Fibroblast of mammary gland (primary cell): ENCODE measurements around the gene MYH9.
A peak's percentile ranks its signal among the peaks of the same experiment; 100 is the strongest.

Experiments
- DNase-seq: peaks from one replicate; pipeline ENCODE4 v3.0.0-alpha.2; 2010; ENCODE audit warnings: low read depth
- H3K4me3 ChIP-seq: 2 replicates; pipeline ENCODE4 v1.5.1; 2011; ENCODE audit warnings: low read depth, mild to moderate bottlenecking, low read length, moderate library complexity; ENCODE audit not compliant: control insufficient read depth
- TF ChIP-seq, protein P1 (sequence below): conservative IDR thresholded peaks from 2 replicates; pipeline ENCODE4 v1.5.1; 2011; ENCODE audit warnings: low read depth, low read length, inconsistent platforms; ENCODE audit not compliant: control insufficient read depth, insufficient read depth

MYH9 gene

DNA sequence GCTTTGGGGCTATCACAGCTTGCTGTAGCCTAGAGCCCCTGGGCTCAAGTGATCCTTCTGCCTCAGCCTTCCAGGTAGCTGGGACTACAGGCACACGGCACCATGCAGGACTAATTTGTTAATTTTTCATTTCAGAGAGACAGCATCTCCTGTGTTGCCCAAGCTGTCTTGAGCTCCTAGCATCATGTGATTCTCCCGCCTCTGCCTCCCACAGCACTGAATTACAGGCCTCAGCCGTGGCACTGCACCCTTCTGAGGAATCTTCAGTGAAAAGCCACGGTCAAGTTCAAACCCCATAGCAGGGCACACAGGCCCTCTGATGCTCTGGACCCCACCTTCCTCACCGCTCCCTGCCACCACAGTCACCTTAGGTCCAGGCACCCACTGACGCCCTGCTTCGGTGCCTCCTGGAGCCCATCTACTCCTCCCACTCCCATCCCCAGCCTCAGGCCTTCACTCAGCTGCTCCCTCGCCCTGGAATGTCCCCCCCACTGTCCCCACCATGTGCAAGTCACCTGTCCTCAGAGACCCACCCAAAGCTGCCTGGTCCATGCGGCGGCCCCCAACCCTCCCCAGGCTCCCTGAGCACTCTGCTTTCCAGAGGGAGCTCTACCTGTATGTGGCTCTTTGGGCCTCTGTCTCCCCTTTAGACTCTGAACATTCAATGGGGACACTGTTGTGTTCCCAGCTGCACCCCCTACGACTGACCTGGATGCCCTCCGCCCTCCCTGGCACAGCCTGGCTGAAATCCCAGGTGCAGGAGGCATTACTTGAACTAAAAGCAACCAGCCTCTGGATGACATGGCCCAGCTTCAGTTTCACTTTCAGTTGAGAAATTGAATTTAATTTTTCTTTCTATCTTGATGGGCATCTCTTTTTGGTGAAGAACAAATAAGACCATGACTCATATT lies 150.1 kb downstream of the MYH9 start:
- TF ChIP-seq, protein P1, sequence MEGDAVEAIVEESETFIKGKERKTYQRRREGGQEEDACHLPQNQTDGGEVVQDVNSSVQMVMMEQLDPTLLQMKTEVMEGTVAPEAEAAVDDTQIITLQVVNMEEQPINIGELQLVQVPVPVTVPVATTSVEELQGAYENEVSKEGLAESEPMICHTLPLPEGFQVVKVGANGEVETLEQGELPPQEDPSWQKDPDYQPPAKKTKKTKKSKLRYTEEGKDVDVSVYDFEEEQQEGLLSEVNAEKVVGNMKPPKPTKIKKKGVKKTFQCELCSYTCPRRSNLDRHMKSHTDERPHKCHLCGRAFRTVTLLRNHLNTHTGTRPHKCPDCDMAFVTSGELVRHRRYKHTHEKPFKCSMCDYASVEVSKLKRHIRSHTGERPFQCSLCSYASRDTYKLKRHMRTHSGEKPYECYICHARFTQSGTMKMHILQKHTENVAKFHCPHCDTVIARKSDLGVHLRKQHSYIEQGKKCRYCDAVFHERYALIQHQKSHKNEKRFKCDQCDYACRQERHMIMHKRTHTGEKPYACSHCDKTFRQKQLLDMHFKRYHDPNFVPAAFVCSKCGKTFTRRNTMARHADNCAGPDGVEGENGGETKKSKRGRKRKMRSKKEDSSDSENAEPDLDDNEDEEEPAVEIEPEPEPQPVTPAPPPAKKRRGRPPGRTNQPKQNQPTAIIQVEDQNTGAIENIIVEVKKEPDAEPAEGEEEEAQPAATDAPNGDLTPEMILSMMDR = no peak
- peak overlapping the region; percentile 83 for H3K4me3 ChIP-seq
- DNase-seq = peak; percentile 38

DNA sequence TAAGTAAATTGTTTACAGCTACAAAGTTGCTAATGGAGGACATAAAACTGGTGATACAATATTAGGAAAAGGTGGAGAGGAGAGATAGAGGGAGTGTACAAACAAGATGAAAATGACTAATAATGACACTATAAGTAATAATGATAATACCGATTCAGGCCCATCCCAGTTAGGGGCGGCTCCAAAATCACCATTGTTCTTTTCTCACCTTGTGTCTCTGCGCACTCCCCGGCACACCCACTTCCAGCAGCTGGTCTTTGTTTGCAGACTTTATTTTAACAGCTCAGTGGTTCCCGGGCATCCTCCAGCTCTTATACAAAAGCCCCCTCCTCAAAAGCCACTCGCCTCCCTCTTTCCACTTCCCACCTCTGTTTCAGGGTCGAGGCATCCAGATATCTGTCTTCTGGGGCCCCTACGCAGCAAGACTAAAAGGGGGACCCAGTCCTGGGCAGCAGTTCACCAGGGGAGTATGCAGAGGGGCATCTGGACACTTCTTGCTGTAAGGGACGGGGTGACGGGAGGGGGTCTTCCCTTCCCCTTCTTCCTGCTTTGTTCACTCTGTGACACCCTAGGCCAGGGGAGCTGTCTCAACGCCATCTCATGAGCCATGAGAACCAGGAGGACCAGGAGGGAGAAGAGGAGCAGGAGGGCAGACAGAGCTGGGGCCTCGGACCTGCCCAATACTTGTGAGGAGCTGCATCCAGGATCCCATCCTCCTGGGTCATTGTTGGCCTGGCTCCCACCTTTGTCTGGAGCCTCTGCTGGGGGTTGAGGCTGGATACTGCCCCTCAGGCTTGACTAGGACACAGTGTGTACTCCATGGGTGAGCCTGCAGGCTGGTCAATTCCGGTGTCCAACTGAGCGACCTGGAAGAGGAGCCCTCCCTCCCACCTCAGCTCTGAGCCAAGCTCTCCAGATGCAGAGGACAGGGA lies 151.1 kb downstream of the MYH9 start:
- no peak for DNase-seq
- peak overlapping the region; percentile 83 for H3K4me3 ChIP-seq

DNA sequence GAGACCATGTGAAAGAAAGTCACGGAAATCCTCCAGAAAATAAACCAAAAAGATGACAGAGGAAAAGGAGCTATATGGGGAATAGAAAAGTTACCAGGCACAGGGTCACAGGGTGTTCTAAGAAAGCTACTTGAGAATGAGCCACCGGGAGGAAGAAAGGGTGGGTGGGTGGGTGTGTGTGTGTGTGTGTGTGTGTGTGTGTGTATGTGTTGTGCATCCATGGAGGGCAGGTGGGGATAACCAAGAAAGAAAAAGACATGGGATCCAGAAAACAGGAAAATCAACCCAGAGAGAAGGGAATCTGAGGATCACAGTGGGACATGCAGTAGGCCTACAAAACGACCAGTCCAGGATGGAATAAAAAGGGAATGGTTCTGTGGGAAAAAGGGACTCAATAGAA lies 152.2 kb downstream of the MYH9 start:
- TF ChIP-seq, protein P1 = no peak
- DNase-seq = no peak
- no peak overlapping the region for H3K4me3 ChIP-seq

More for the DNA sequence above, 151.1 kb downstream of the MYH9 start:
- TF ChIP-seq, protein P1 = no peak

DNA sequence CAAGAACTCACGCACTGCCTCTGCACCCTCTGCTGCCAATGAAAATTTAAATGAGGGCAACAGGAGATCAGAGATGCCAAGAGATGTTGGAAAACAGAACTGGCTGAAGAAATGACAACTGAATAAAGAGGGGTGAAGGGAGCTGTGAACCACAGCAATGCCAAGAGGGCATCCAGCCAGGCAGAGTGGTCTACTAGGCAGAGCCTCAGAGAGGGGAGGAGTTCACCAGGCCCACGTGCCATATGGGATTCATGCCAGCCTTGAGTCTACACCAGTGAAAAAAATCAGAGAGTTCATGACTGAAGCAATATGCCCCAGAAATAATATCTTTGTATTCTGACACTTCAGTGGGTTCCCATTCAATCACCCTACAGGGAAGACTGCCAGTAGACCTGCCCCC lies 152.8 kb downstream of the MYH9 start:
- no peak overlapping the region for H3K4me3 ChIP-seq
- no peak for DNase-seq
- TF ChIP-seq, protein P1 = no peak

DNA sequence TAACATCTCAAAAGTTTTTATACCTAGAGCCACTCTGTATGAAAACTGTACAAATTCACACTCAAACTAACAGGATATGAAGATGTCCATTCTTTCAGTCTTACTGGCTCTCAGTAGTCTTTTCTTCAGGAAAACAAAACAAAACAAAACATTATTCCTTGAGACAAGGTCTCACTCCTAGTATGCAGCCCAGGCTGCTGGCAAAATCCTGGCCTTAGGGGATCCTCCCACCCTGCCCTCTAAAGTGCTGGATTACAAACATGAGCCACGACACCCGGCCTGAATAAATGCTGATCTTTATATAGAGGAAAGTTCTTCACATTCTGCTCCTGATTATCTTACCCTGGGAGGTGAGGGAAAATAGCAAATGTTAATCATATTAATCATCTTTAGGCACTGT lies 153.6 kb downstream of the MYH9 start:
- no peak for DNase-seq
- H3K4me3 ChIP-seq = no peak overlapping the region
- TF ChIP-seq, protein P1 = no peak

DNA sequence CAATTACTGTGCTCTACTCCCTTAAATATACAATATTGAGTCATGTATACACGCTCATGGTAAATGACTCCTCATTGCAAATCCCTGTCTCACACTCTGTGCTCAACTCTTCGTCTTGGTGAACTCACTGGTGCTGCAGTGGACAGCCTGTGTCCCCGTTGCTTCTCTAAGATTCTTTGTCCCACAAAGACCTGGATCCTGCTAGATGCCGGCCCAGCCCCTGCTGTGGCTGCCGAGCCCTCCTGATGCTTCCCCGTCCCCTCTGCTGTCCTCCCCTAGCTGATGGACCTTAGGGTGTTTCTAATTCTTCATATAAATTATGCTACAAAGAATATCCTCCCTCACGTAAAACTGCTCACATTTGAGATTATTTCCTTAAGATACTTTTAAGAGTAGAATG lies 154.0 kb downstream of the MYH9 start:
- DNase-seq = no peak
- H3K4me3 ChIP-seq = no peak overlapping the region
- TF ChIP-seq, protein P1 = no peak
